Measurements from ENCODE around the gene EPB41. TPM values are rescaled to one million over a fixed set of nuclear protein-coding genes. Genes with fewer than 3 reads are reported as not detected.

EPB41 gene
- total and polyA plus RNA-seq, 12 donors: 4.1 to 36.8 (median 23.0) TPM

DNA sequence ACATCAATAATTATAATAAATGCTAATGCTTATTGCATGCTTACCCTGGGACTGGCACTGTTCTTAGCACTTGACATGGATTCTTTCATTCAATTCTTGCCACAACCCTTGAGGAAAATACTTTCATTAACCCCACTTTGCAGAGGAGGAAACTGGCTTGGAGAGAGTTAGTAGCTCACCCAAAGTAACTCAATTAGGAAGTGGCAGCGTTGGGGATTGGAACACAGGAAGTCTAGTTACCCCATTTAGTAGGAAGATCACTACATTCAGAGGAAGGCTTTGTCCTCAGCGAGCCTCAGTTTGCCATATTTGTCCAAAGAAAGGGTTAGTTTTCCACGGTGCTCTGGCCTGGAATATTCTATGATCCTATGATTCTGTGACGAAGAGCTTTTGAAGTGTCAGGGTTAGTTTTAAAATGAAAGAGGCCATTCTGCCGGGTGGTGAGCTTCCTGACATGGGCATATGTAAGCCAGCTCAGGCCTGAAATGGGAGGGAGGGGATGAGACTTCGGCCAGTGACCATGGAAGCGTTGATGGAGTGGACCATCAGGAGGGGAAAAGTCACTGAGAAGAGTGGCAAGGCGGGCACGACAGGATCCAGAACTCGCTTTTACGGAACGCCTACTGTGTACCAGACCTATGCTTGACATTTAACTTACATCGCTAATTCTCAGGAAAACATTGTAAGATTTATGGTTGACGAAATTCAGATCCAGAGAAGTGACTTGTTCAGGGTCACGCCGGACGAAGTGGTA is 28.2 kb upstream of the EPB41 start:
- ATAC-seq (no peak), DNase-seq (no peak)
- intact Hi-C loops (cut with DNase I): loop anchor here in 5 of 10 donors (5.0 to 10.0 kb wide), 5 partner anchors 96 to 1819 kb away; partner anchors contain the start of genes RNU11 (in 1 of the 5) and TAF12 (in 1 of the 5)
- TF ChIP-seq, protein P1, sequence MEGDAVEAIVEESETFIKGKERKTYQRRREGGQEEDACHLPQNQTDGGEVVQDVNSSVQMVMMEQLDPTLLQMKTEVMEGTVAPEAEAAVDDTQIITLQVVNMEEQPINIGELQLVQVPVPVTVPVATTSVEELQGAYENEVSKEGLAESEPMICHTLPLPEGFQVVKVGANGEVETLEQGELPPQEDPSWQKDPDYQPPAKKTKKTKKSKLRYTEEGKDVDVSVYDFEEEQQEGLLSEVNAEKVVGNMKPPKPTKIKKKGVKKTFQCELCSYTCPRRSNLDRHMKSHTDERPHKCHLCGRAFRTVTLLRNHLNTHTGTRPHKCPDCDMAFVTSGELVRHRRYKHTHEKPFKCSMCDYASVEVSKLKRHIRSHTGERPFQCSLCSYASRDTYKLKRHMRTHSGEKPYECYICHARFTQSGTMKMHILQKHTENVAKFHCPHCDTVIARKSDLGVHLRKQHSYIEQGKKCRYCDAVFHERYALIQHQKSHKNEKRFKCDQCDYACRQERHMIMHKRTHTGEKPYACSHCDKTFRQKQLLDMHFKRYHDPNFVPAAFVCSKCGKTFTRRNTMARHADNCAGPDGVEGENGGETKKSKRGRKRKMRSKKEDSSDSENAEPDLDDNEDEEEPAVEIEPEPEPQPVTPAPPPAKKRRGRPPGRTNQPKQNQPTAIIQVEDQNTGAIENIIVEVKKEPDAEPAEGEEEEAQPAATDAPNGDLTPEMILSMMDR (IDR thresholded peaks at IDR 0.05): no peak
- Histone ChIP-seq H3K9me3 (no peaks in the 10 kb centered on the region), H3K27ac (peak overlapping the region in 9 of 10 donors; percentile 79 to 93 (median 87)), H3K4me3 (peak overlapping the region in 6 of 10 donors; percentile 70 to 94 (median 88)), H3K36me3 (no peaks in the 10 kb centered on the region), H3K4me1 (peaks cover 0 to 47% (median 16%) of the 10 kb centered on the region in 9 donors), H3K27me3 (peaks cover 0 to 6% (median 0%) of the 10 kb centered on the region in 7 donors)
- 65% methylated on average over 17 of the region's 17 CpGs for WGBS, 2 donors

DNA sequence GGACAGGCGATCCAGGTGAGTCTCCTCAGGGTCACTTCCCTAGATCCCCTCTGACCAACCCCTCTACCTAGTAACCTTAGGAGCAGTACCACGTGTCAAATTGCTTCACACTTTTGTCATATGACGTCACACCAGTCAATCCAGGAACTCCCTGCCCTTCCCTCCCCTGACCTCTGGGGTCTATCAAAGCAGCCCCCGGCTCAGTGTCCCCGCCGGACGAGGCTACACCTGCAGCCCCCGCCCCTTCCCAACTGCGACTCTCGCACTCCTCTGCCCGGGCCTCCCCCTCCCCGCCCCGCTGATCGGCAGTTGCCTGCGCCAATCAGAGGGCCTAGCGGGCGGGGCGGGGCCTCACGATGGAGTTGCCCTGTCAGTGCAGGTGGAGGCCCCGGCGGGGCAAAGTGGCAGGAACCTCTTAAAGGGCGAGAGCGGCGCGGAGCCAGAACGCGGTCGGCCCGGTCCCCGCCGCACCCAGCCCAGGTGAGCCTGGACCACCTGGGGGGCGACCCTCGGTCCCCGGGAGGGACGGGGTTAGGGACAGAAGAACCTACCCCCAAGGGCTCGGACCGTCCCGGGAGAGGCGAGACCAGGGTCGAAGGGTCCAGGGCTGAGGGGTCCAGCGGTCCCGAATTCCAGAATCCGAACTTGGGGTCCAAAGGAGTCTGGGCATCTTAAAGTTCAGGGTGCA is 27.5 kb upstream of the EPB41 start:
- 1 to 2% methylated on average over 43 of the region's 43 CpGs for WGBS, 2 donors
- TF ChIP-seq, protein P1 (IDR thresholded peaks at IDR 0.05): no peak
- no peaks in the 10 kb centered on the region for H3K9me3 ChIP-seq
- intact Hi-C loops (cut with DNase I): loop anchor here in 5 of 10 donors (5.0 to 10.0 kb wide), 5 partner anchors 95 to 1818 kb away; partner anchors contain the start of genes RNU11 (in 1 of the 5) and TAF12 (in 1 of the 5)
- DNase-seq: peak; percentile 80 to 86
- peaks cover 0 to 6% (median 0%) of the 10 kb centered on the region in 7 donors for H3K27me3 ChIP-seq
- H3K4me3 ChIP-seq: peak overlapping the region; percentile 53 to 99 (median 88)
- no peaks in the 10 kb centered on the region for H3K36me3 ChIP-seq
- peaks cover 0 to 45% (median 16%) of the 10 kb centered on the region in 9 donors for H3K4me1 ChIP-seq
- ATAC-seq: peak; percentile 79 to 89 (median 84)
- H3K27ac ChIP-seq: peak overlapping the region; percentile 34 to 93 (median 86)

DNA sequence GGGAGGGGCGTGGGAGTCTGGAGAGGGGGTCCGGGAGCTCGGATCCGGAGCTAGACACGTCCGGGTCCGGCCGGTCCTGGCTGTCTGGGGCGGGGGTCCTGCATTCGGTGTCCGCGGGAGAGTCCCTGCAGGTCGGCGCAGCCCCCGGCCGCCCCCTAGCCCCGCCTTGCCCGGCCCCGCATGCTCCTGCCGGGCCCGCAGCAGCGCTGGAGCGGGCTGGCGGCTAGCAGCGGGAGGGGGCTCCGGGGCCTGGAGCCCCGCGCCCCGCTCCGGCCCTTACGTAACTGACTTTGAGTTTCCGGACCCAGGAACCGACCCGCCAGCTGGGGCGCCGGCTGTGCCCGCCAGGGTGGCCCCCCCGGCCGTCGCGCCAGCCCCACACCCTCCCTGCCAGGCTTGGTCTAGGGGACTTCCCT is 26.9 kb upstream of the EPB41 start:
- Histone ChIP-seq H3K4me3 (peak overlapping the region; percentile 53 to 99 (median 88)), H3K36me3 (no peaks in the 10 kb centered on the region), H3K4me1 (peaks cover 0 to 45% (median 16%) of the 10 kb centered on the region in 9 donors), H3K27ac (peak overlapping the region; percentile 34 to 93 (median 86)), H3K27me3 (peaks cover 0 to 6% (median 0%) of the 10 kb centered on the region in 7 donors), H3K9me3 (no peaks in the 10 kb centered on the region)
- 0% methylated on average over 41 of the region's 41 CpGs for WGBS, 2 donors
- DNase-seq (peak in 1 of 2 donors; percentile 45), ATAC-seq (peak; percentile 16 to 46 (median 30))
- TF ChIP-seq, protein P1 (IDR thresholded peaks at IDR 0.05): no peak
- intact Hi-C loops (cut with DNase I): loop anchor here in 5 of 10 donors (5.0 to 10.0 kb wide), 5 partner anchors 95 to 1817 kb away; partner anchors contain the start of genes RNU11 (in 1 of the 5) and TAF12 (in 1 of the 5)
